H1 (cell line): ENCODE measurements around the gene CXCL16. TPM values are rescaled to one million over a fixed set of nuclear protein-coding genes. Genes with fewer than 3 reads are reported as not detected.

Source experiments
- ATF3 ChIP-seq: IDR thresholded peaks from 2 replicates; pipeline ENCODE4 v1.6.1; 2011; ENCODE audit warnings: low read depth, mild to moderate bottlenecking, low read length; ENCODE audit not compliant: insufficient read depth
- BACH1 ChIP-seq: IDR thresholded peaks from 2 replicates; pipeline ENCODE4 v1.6.1; 2012; ENCODE audit warnings: low read length, improper control_type of control experiment
- BRCA1 ChIP-seq: IDR thresholded peaks from 2 replicates; pipeline ENCODE4 v1.6.1; 2012; ENCODE audit warnings: low read depth, low read length, improper control_type of control experiment
- CHD2 ChIP-seq: IDR thresholded peaks from 2 replicates; pipeline ENCODE4 v1.6.1; 2012; ENCODE audit warnings: low read length, improper control_type of control experiment
- CREB1 ChIP-seq: IDR thresholded peaks from 2 replicates; pipeline ENCODE4 v1.6.1; 2012; ENCODE audit warnings: inconsistent platforms
- GTF2F1 ChIP-seq: IDR thresholded peaks from 2 replicates; pipeline ENCODE4 v1.6.1; 2012; ENCODE audit warnings: low read depth, low read length, improper control_type of control experiment, borderline replicate concordance
- HDAC2 ChIP-seq, 2 experiments: fragments of 300-600 bp in 1 of 2; sonication (generic) in 1 of 2; IDR thresholded peaks; 2 replicates each; pipeline ENCODE4 v1.6.1; 2011 to 2012; ENCODE audit warnings: low read depth in 2 of 2, low read length in 2 of 2, mild to moderate bottlenecking in 2 of 2, moderate library complexity in 2 of 2, borderline replicate concordance in 1 of 2, inconsistent platforms in 1 of 2
- KDM4A ChIP-seq: IDR thresholded peaks from one replicate; pipeline ENCODE4 v1.7.1; 2012; ENCODE audit warnings: low read depth, mild to moderate bottlenecking, moderate library complexity, low read length, inconsistent platforms; ENCODE audit not compliant: severe bottlenecking
- NRF1 ChIP-seq: IDR thresholded peaks from 2 replicates; pipeline ENCODE4 v1.6.1; 2011; ENCODE audit warnings: mild to moderate bottlenecking, low read depth, low read length, improper control_type of control experiment
- PHF8 ChIP-seq: fragments of 200-600 bp; sonication (generic); conservative IDR thresholded peaks from 2 replicates; pipeline ENCODE4 v1.7.1; 2012; ENCODE audit warnings: low read depth, mild to moderate bottlenecking, inconsistent platforms, low read length, moderate library complexity
- POLR2A ChIP-seq, 2 experiments: IDR thresholded peaks; 1 replicate in 1 of 2; 2 replicates in 1 of 2; pipeline ENCODE4 v1.6.1; 2011; ENCODE audit warnings: low read depth in 2 of 2, low read length in 2 of 2, mild to moderate bottlenecking in 2 of 2; ENCODE audit errors: control extremely low read depth in 1 of 2
- POLR2AphosphoS5 ChIP-seq: IDR thresholded peaks from 2 replicates; pipeline ENCODE4 v1.6.1; 2011; ENCODE audit warnings: low read depth, low read length
- POU5F1 ChIP-seq: IDR thresholded peaks from 2 replicates; pipeline ENCODE4 v1.6.1; 2011; ENCODE audit warnings: low read depth, mild to moderate bottlenecking, low read length, moderate library complexity
- RAD21 ChIP-seq, 2 experiments: IDR thresholded peaks in 1 of 2; conservative IDR thresholded peaks in 1 of 2; 2 replicates each; pipeline ENCODE4 v1.6.1; 2011; ENCODE audit warnings: low read depth in 2 of 2, low read length in 2 of 2, improper control_type of control experiment in 1 of 2, inconsistent platforms in 1 of 2, mild to moderate bottlenecking in 1 of 2, moderate library complexity in 1 of 2
- RNF2 ChIP-seq: fragments of 200-900, 300-1000 bp; sonication (generic); IDR thresholded peaks from 2 replicates; pipeline ENCODE4 v1.7.1; 2016; ENCODE audit warnings: borderline replicate concordance, low read depth, mild to moderate bottlenecking, antibody characterized with exemption, low read length; ENCODE audit not compliant: poor library complexity, severe bottlenecking; ENCODE audit errors: missing control alignments
- RXRA ChIP-seq: IDR thresholded peaks from 2 replicates; pipeline ENCODE4 v1.6.1; 2011; ENCODE audit warnings: low read depth, mild to moderate bottlenecking, low read length, moderate library complexity; ENCODE audit not compliant: insufficient read depth
- SIRT6 ChIP-seq: IDR thresholded peaks from one replicate; pipeline ENCODE4 v1.7.1; 2012; ENCODE audit warnings: low read length, inconsistent platforms
- SP1 ChIP-seq: IDR thresholded peaks from 2 replicates; pipeline ENCODE4 v1.6.1; 2011; ENCODE audit warnings: low read depth, low read length
- SP2 ChIP-seq: IDR thresholded peaks from 2 replicates; pipeline ENCODE4 v1.6.1; 2012; ENCODE audit warnings: mild to moderate bottlenecking, low read length, inconsistent platforms
- TAF7 ChIP-seq: optimal IDR thresholded peaks from 2 replicates; pipeline ENCODE3; 2011; ENCODE audit warnings: low read depth, mild to moderate bottlenecking, inconsistent platforms, low read length, moderate library complexity, borderline replicate concordance
- TCF12 ChIP-seq: IDR thresholded peaks from 2 replicates; pipeline ENCODE4 v1.6.1; 2011; ENCODE audit warnings: low read depth, mild to moderate bottlenecking, low read length
- YY1 ChIP-seq: IDR thresholded peaks from 2 replicates; pipeline ENCODE4 v1.6.1; 2011; ENCODE audit warnings: low read depth, mild to moderate bottlenecking, low read length
- polyA plus RNA-seq, 7 experiments: library from polyadenylated mRNA; depleted of rRNA in 3 of 7; stranded (reverse) in 5 of 7; unstranded in 2 of 7; fragments of >200 nt in 5 of 7; fragments of 200-250 nt in 2 of 7; gene quantifications; 1 replicate in 5 of 7; 2 replicates in 1 of 7; 4 replicates in 1 of 7; pipeline versions ENCODE4 v1.2.1 to v1.2.3, GENCODE V29; 2011 to 2013; ENCODE audit warnings: missing spikeins in 2 of 7, mixed read lengths in 2 of 7
- total RNA-seq: library from RNA; stranded (reverse); fragmentation: NEBNext Ultra II Directional; extraction: Animal tissue kit (Norgen Biotek cat#: 25700); gene quantifications from 2 replicates; pipeline ENCODE4 v1.2.1, GENCODE V29; 2021

Gene CXCL16
- total and polyA plus RNA-seq, 2 of the 8 experiments (the other 6 are each of a cell fraction or from before 2014, with no cell fraction given), result 3.5 to 4.8 TPM

DNA sequence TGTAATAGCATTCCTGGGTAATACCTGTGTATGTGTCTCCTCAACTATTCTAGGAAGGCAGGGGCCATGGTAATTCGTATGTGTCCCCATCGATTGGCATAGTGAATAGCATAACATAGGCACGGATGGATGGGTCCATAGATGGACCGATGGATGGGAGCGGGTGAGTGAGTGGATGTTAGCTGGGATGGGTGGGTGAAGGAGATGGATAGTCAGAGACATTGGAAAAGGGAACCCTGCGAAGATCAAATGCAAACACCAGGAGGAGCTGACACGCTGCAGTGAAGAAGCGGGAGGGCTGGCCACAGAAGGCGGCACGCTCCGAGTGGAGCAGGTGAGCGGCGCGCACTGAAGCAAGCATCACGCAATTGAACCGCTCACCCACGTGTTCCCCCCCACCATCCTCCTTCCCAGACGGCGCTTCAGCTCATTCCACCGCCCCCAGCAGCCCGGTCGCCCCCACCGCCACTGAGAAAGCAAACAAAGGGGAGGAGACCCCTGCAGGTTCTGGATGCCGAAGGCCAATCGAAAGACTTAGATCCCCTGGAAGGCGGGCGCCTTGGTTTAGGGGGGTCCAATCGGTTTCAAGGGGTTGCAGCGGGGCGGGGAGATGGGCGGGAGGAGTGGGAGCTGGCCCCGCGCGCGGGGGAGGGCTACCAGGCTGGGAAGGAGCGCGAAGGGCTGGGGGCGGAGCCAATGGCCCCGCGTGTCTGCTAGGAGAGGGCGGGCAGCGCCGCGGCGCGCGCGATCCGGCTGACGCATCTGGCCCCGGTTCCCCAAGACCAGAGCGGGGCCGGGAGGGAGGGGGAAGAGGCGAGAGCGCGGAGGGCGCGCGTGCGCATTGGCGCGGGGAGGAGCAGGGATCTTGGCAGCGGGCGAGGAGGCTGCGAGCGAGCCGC is 29.7 kb downstream of the CXCL16 start, which contains the start of gene ARRB2 (continued):
- TF ChIP-seq CHD2 (no peak), POLR2A (IDR thresholded peaks at IDR 0.05; ENCODE audit: control extremely low read depth in 1 of 2, low read depth in 2 of 2, low read length in 2 of 2) (peak in 1 of 2 experiments; percentile 48; a peak in 1 of 3 replicates), YY1 (no peak), NRF1 (peak; percentile 69), SIRT6 (no peak), CREB1 (peak; percentile 10; the same call in 1 of the 2 replicates), BRCA1 (no peak), ATF3 (no peak), HDAC2 (IDR thresholded peaks at IDR 0.05; ENCODE audit: borderline replicate concordance in 1 of 2, low read depth in 2 of 2, low read length in 2 of 2) (no peak), SP2 (peak; percentile 10; the same call in 1 of the 2 replicates), RAD21 (IDR thresholded peaks at IDR 0.05 in 1 of 2, conservative IDR thresholded peaks at IDR 0.05 in 1 of 2; ENCODE audit: low read depth in 2 of 2, low read length in 2 of 2) (peak; percentile 31 to 56; a peak in 3 of 4 replicates), KDM4A (peak; percentile 82), POU5F1 (no peak), PHF8 (peak; percentile 58; the same call in 1 of the 2 replicates), GTF2F1 (no peak), SP1 (peak; percentile 63; the same call in 1 of the 2 replicates), RNF2 (no peak), POLR2AphosphoS5 (peak; percentile 50; the same call in 1 of the 2 replicates), BACH1 (peak; percentile 77), RXRA (no peak), TAF7 (no peak), TCF12 (no peak)
